Panc1 (cell line): Measurements from ENCODE around the gene PCED1A. TPM values are rescaled to one million over a fixed set of nuclear protein-coding genes. Genes with fewer than 3 reads are reported as not detected.

Experiments used
- ATAC-seq: fragments of 200-7000 bp; cut with Tn5 transposase; 2 replicates; pipeline ENCODE4 v1.9.1; 2020; ENCODE audit warnings: mild to moderate bottlenecking, moderate library complexity
- BruUV-seq: library from RNA; stranded (reverse); fragments of 400-500 nt; replicated peaks from 2 replicates; lab custom pipeline; 2021; lab: Mats Ljungman, UMichigan
- CTCF ChIA-PET: fragments of 300-600 bp; sonication (Branson Sonifier 250); formaldehyde crosslinking; loops from one replicate; lab custom pipeline; 2022; ENCODE audit warnings: antibody characterized with exemption; lab: Charles Lee
- POLR2A ChIA-PET: fragments of 300-600 bp; sonication (Branson Sonifier 250); formaldehyde crosslinking; loops from one replicate; lab custom pipeline; 2022; ENCODE audit warnings: antibody characterized with exemption; lab: Charles Lee
- DNase-seq: peaks from one replicate; pipeline ENCODE4 v3.0.0-alpha.2; 2010; ENCODE audit warnings: low read depth, low spot score
- H3K27ac ChIP-seq: 2 replicates; pipeline ENCODE4 v1.5.1; 2011; ENCODE audit warnings: mild to moderate bottlenecking, low read length, inconsistent platforms
- H3K27me3 ChIP-seq: fragments of 200-500 bp; sonication (Bioruptor generic); 2 replicates; pipeline ENCODE4 v1.6.0; 2014; ENCODE audit warnings: low read length, inconsistent platforms; ENCODE audit not compliant: control insufficient read depth, insufficient read depth
- H3K36me3 ChIP-seq: fragments of 200-500 bp; sonication (Bioruptor generic); 2 replicates; pipeline ENCODE4 v1.5.1; 2014; ENCODE audit warnings: inconsistent platforms, mild to moderate bottlenecking, low read length, moderate library complexity; ENCODE audit not compliant: control insufficient read depth, insufficient read depth
- H3K4me1 ChIP-seq: 2 replicates; pipeline ENCODE4 v1.5.1; 2011; ENCODE audit warnings: inconsistent platforms, mild to moderate bottlenecking, low read length, moderate library complexity; ENCODE audit not compliant: control insufficient read depth, insufficient read depth
- H3K4me3 ChIP-seq, 2 experiments: 2 replicates each; pipeline ENCODE4 v1.5.1; 2011 to 2012; ENCODE audit warnings: low read depth in 2 of 2, low read length in 2 of 2, mild to moderate bottlenecking in 2 of 2, inconsistent platforms in 1 of 2, moderate library complexity in 1 of 2
- H3K9me3 ChIP-seq: fragments of 200-500 bp; sonication (Bioruptor generic); 2 replicates; pipeline ENCODE4 v1.5.1; 2014; ENCODE audit warnings: low read depth, mild to moderate bottlenecking, inconsistent platforms, low read length, moderate library complexity; ENCODE audit not compliant: control insufficient read depth, insufficient read depth
- POLR2AphosphoS5 ChIP-seq: IDR thresholded peaks from 2 replicates; pipeline ENCODE4 v1.6.1; 2012; ENCODE audit warnings: mild to moderate bottlenecking, low read depth, low read length, moderate library complexity
- SIN3A ChIP-seq: IDR thresholded peaks from 2 replicates; pipeline ENCODE4 v1.6.1; 2012; ENCODE audit warnings: low read depth, mild to moderate bottlenecking, low read length, moderate library complexity, borderline replicate concordance; ENCODE audit not compliant: insufficient read depth
- TCF7L2 ChIP-seq: IDR thresholded peaks from 2 replicates; pipeline ENCODE4 v1.6.1; 2011; ENCODE audit warnings: mild to moderate bottlenecking, low read depth, low read length, inconsistent platforms
- in situ Hi-C: cut with HindIII; loops from 2 replicates; pipeline ENCODE4 v1.10.0; 2016; ENCODE audit warnings: low sequenced_read_pairs, low pct_unique_long_range_greater_than_20kb
- intact Hi-C: fragments of 100-400 bp; cut with micrococcal nuclease; formaldehyde crosslinking; loops from one replicate; pipeline ENCODE4 v1.10.0; 2022; ENCODE audit not compliant: unreplicated experiment
- total RNA-seq: library from RNA; stranded (reverse); gene quantifications from one replicate; pipeline ENCODE4 v1.2.1, GENCODE V29; 2021; ENCODE audit not compliant: unreplicated experiment
- TF ChIP-seq, protein P1 (sequence below), 2 experiments: IDR thresholded peaks; 2 replicates each; pipeline ENCODE4 v1.6.1; 2011 to 2012; ENCODE audit warnings: low read depth in 2 of 2, control low read depth in 1 of 2, low read length in 1 of 2, mild to moderate bottlenecking in 1 of 2, moderate library complexity in 1 of 2; ENCODE audit not compliant: insufficient read depth in 1 of 2
- TF ChIP-seq, protein P2 (sequence below): fragments of 450-650 bp; IDR thresholded peaks from 2 replicates; pipeline ENCODE4 v1.5.1; 2017; ENCODE audit warnings: mild to moderate bottlenecking

Gene PCED1A
- total RNA-seq, 1 experiment from 2014 or later = 42.1 TPM

DNA sequence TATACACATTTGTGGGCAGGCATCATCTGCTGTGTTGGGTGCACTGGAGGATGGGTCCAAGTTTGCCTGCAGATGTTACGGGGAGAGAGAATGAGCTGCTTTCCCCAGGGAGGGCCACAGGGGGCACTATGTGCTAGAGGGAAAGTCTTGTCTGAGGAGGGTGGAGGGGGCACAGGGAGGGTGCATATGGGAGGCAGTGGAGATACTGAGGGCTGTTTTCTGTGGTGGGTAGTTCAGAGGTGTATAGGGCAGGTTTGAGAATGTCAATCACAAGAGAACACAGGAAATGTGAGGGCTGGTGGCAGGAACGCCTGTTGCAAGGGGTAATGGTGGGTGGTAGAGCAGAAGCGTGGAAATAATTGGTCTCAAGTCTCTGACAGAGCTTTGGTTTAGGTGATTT lies 25.2 kb upstream of the PCED1A start:
- ATAC-seq = no peak
- Histone ChIP-seq H3K4me3 (no peak overlapping the region), H3K9me3 (no peaks in the 10 kb centered on the region), H3K36me3 (no peaks in the 10 kb centered on the region), H3K27me3 (no peaks in the 10 kb centered on the region), H3K27ac (no peak overlapping the region), H3K4me1 (peaks cover 12% of the 10 kb centered on the region)
- POLR2A ChIA-PET = no interaction called here
- in situ Hi-C loops = no loop called here
- DNase-seq = no peak
- TF ChIP-seq TCF7L2 = no peak
- TF ChIP-seq, protein P1, sequence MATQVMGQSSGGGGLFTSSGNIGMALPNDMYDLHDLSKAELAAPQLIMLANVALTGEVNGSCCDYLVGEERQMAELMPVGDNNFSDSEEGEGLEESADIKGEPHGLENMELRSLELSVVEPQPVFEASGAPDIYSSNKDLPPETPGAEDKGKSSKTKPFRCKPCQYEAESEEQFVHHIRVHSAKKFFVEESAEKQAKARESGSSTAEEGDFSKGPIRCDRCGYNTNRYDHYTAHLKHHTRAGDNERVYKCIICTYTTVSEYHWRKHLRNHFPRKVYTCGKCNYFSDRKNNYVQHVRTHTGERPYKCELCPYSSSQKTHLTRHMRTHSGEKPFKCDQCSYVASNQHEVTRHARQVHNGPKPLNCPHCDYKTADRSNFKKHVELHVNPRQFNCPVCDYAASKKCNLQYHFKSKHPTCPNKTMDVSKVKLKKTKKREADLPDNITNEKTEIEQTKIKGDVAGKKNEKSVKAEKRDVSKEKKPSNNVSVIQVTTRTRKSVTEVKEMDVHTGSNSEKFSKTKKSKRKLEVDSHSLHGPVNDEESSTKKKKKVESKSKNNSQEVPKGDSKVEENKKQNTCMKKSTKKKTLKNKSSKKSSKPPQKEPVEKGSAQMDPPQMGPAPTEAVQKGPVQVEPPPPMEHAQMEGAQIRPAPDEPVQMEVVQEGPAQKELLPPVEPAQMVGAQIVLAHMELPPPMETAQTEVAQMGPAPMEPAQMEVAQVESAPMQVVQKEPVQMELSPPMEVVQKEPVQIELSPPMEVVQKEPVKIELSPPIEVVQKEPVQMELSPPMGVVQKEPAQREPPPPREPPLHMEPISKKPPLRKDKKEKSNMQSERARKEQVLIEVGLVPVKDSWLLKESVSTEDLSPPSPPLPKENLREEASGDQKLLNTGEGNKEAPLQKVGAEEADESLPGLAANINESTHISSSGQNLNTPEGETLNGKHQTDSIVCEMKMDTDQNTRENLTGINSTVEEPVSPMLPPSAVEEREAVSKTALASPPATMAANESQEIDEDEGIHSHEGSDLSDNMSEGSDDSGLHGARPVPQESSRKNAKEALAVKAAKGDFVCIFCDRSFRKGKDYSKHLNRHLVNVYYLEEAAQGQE (IDR thresholded peaks at IDR 0.05; ENCODE audit: insufficient read depth in 1 of 2, low read depth in 2 of 2, low read length in 1 of 2) = no peak
- TF ChIP-seq POLR2AphosphoS5 = no peak
- TF ChIP-seq SIN3A = no peak
- TF ChIP-seq, protein P2, sequence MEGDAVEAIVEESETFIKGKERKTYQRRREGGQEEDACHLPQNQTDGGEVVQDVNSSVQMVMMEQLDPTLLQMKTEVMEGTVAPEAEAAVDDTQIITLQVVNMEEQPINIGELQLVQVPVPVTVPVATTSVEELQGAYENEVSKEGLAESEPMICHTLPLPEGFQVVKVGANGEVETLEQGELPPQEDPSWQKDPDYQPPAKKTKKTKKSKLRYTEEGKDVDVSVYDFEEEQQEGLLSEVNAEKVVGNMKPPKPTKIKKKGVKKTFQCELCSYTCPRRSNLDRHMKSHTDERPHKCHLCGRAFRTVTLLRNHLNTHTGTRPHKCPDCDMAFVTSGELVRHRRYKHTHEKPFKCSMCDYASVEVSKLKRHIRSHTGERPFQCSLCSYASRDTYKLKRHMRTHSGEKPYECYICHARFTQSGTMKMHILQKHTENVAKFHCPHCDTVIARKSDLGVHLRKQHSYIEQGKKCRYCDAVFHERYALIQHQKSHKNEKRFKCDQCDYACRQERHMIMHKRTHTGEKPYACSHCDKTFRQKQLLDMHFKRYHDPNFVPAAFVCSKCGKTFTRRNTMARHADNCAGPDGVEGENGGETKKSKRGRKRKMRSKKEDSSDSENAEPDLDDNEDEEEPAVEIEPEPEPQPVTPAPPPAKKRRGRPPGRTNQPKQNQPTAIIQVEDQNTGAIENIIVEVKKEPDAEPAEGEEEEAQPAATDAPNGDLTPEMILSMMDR = no peak
- CTCF ChIA-PET = no interaction called here
- BruUV-seq = no TSS peak
- intact Hi-C loops = no loop called here

DNA sequence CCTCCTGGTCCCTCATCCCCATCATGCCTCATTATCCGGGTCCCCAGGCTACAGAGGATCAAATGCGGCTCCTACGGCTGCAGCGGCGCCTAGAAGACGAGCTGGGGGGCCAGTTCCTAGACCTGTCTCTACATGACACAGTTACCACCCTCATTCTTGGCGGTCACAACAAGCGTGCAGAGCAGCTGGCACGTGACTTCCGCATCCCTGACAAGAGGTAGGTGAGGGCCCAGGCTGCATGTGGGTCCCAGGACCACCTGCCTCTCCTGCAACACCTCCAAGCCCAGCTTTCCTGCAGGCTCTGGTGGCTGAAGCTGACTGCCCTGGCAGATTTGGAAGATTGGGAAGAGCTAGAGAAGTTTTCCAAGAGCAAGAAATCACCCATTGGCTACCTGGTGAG lies 24.6 kb upstream of the PCED1A start:
- no peak for DNase-seq
- no peaks in the 10 kb centered on the region for H3K36me3 ChIP-seq
- intact Hi-C loops (no loop called here), in situ Hi-C loops (no loop called here)
- no peak for ATAC-seq
- TF ChIP-seq SIN3A (no peak), POLR2AphosphoS5 (no peak), TCF7L2 (no peak)
- TF ChIP-seq, protein P1 (IDR thresholded peaks at IDR 0.05; ENCODE audit: insufficient read depth in 1 of 2, low read depth in 2 of 2, low read length in 1 of 2) = no peak
- TF ChIP-seq, protein P2 = no peak
- no peaks in the 10 kb centered on the region for H3K9me3 ChIP-seq
- no peak overlapping the region for H3K4me3 ChIP-seq
- H3K4me1 ChIP-seq = peaks cover 7% of the 10 kb centered on the region; the same call in 1 of the 2 replicates
- no TSS peak for BruUV-seq
- ChIA-PET CTCF (interaction anchor here (0.6 kb wide), 1 partner anchor 159 kb away, joined by 3 read pairs; no protein-coding TSS in a partner anchor), POLR2A (no interaction called here)
- no peak overlapping the region for H3K27ac ChIP-seq
- H3K27me3 ChIP-seq = no peaks in the 10 kb centered on the region
